ENCODE measurements around the gene HBP1. TPM values are rescaled to one million over a fixed set of nuclear protein-coding genes. Genes with fewer than 3 reads are reported as not detected.
"Not testable (repeated sequence)": the region's sequence is repeated elsewhere in the genome, so short reads cannot be mapped to it uniquely, and the experiment has no call there.

Gene HBP1
- total and polyA plus RNA-seq, 3 experiments from 2014 or later = 17.2 to 52.3 (median 17.6) TPM

DNA sequence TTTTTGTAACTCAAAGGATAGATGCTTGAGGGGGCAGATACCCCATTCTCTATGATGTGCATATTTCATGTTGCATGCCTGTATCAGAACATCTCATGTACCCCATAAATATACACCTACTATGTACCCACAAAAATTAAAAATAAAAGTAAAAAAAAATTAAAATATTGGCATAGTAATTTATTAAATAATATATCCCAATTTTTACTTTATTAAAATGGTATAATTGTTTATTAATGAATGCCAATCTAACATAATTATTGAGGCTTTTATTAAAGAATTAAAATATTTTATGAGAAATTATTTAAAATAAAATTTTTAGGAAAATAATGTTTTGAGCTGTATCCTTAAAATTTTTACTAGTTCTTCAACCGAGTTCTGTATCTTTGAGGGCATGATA lies 18.9 kb upstream of the HBP1 start:
- Histone ChIP-seq H3K9me3 (ENCODE audit: low read length) (no peaks in the 10 kb centered on the region), H3K27ac (ENCODE audit: low read depth, low read length) (no peak overlapping the region), H3K4me1 (ENCODE audit: insufficient read depth, low read length) (no peaks in the 10 kb centered on the region), H3K36me3 (ENCODE audit: insufficient read depth, low read length) (no peaks in the 10 kb centered on the region), H3K4me3 (ENCODE audit: low read length) (no peak overlapping the region), H3K27me3 (ENCODE audit: insufficient read depth, low read length, poor library complexity, severe bottlenecking) (no peaks in the 10 kb centered on the region)
- Mint-ChIP-seq H3K27ac (no peak overlapping the region), H3K9me3 (no peaks in the 10 kb centered on the region), H3K4me3 (no peak overlapping the region), H3K27me3 (peaks cover 0 to 6% of the 10 kb centered on the region in 2 donors), H3K4me1 (peaks cover 0 to 11% (median 4%) of the 10 kb centered on the region in 3 donors), H3K36me3 (no peaks in the 10 kb centered on the region)
- ChIA-PET CTCF (interaction anchor here (0.8 to 4.0 kb wide), 12 partner anchors 11 to 593 kb away, joined by 3 to 26 read pairs (median 4); partner anchors contain the start of genes CBLL1 and HBP1), POLR2A (interaction anchor here (0.6 to 1.5 kb wide), 2 partner anchors 19 to 53 kb away, joined by 3 to 11 read pairs; partner anchors contain the start of gene HBP1)
- DNase-seq = no peak

DNA sequence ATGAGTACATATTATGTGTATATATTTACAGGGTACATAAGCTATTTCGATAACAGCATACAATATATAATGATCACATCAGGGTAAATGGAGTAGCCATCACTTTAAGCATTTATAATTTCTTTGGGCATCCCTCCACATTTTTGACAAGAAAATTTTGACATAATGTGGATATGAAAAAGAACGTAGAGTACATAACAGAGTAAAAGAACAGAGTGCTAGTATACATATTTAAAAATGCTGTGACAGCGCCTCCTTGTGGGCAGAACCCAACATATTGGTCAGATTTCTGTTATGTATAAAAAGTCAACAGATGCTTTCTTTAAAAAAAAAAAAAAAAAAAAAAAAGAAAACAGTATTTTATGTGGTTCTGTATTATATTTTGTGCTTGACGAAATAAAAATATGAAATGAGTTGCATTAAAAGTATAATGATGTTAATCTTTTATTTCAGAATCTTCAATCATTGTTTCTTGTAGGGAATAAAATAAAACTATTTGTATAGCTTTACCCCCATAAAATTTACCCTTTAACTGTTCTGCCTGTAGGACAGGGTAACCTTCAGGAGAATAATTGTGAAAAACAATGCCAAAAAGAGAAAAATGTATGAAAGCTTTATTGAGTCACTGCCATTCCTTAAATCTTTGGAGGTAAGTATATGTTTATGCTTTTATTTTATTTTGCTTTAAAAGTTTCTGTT lies 18.3 kb upstream of the HBP1 start:
- CTCF ChIA-PET = interaction anchor here (0.7 to 4.0 kb wide), 12 partner anchors 12 to 593 kb away, joined by 3 to 26 read pairs (median 4); partner anchors contain the start of genes CBLL1 and HBP1
- peak; percentile 59 to 76 (median 68) for DNase-seq
- Histone ChIP-seq H3K27ac (ENCODE audit: low read depth, low read length) (no peak overlapping the region), H3K27me3 (ENCODE audit: insufficient read depth, low read length, poor library complexity, severe bottlenecking) (no peaks in the 10 kb centered on the region), H3K4me1 (ENCODE audit: insufficient read depth, low read length) (no peaks in the 10 kb centered on the region), H3K36me3 (ENCODE audit: insufficient read depth, low read length) (no peaks in the 10 kb centered on the region), H3K4me3 (ENCODE audit: low read length) (no peak overlapping the region), H3K9me3 (ENCODE audit: low read length) (no peaks in the 10 kb centered on the region)
- Mint-ChIP-seq H3K9me3 (no peaks in the 10 kb centered on the region), H3K4me1 (peaks cover 0 to 11% (median 4%) of the 10 kb centered on the region in 3 donors), H3K4me3 (no peak overlapping the region), H3K36me3 (no peaks in the 10 kb centered on the region), H3K27ac (peak overlapping the region in 1 of 8 donors; percentile 22), H3K27me3 (peaks cover 0 to 6% of the 10 kb centered on the region in 2 donors)
- POLR2A ChIA-PET = interaction anchor here (0.6 to 1.5 kb wide), 2 partner anchors 18 to 52 kb away, joined by 3 to 11 read pairs; partner anchors contain the start of gene HBP1

DNA sequence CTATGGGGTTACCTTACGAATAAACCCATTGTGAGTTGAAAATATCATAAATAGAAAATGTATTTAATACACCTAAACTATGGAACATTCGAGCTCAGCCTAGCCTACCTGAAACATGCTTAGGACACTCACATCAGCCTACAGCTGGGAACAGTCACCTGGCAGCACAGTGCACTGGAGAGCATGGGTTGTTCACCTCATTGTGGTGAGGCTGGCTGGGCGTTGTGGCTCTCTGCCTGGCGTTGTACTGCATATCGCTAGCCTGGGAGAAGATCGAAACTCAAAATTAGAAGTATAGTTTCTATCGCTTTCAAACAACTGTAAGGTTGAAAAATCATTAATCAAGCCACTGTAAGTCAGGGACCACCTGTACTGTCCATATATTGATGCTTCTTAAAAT lies 17.3 kb upstream of the HBP1 start:
- Mint-ChIP-seq H3K27ac (no peak overlapping the region), H3K4me1 (peaks cover 0 to 11% (median 4%) of the 10 kb centered on the region in 3 donors), H3K9me3 (no peaks in the 10 kb centered on the region), H3K27me3 (peaks cover 0 to 8% of the 10 kb centered on the region in 2 donors), H3K4me3 (no peak overlapping the region), H3K36me3 (no peaks in the 10 kb centered on the region)
- no peak overlapping the region for H3K27ac ChIP-seq (ENCODE audit: low read depth, low read length)
- H3K9me3 ChIP-seq (ENCODE audit: low read length) = no peaks in the 10 kb centered on the region
- CTCF ChIA-PET = interaction anchor here (0.9 to 4.0 kb wide), 5 partner anchors 11 to 359 kb away, joined by 3 to 26 read pairs (median 3); partner anchors contain the start of gene HBP1
- no peak overlapping the region for H3K4me3 ChIP-seq (ENCODE audit: low read length)
- no peaks in the 10 kb centered on the region for H3K4me1 ChIP-seq (ENCODE audit: insufficient read depth, low read length)
- no peak for DNase-seq
- H3K36me3 ChIP-seq (ENCODE audit: insufficient read depth, low read length) = no peaks in the 10 kb centered on the region
- POLR2A ChIA-PET = interaction anchor here (0.8 to 0.9 kb wide), 2 partner anchors 16 to 17 kb away, joined by 3 to 5 read pairs; partner anchors contain the start of gene HBP1
- no peaks in the 10 kb centered on the region for H3K27me3 ChIP-seq (ENCODE audit: insufficient read depth, low read length, poor library complexity, severe bottlenecking)

DNA sequence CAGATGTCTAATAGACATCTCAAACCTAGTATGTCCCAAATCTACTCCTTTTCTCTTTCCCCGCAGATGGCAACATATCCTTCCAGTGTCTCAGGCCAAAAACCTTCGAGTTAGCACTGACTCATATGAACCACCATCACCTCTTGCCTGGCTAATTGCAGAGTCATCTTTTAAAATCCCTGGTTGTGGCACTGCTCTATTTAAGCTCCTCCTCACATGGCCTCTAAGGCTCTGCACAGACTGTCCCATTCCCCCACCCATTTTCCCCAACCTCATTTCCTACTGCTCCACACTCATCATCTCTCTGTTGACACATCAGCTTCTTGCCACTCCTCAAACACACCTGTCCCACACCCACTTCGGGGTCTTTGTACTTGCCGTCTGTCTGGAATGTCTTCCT lies 16.8 kb upstream of the HBP1 start:
- Mint-ChIP-seq H3K36me3 (no peaks in the 10 kb centered on the region), H3K4me3 (no peak overlapping the region), H3K27ac (no peak overlapping the region), H3K9me3 (no peaks in the 10 kb centered on the region), H3K27me3 (peaks cover 0 to 8% of the 10 kb centered on the region in 2 donors), H3K4me1 (peaks cover 0 to 11% (median 4%) of the 10 kb centered on the region in 3 donors)
- H3K4me1 ChIP-seq (ENCODE audit: insufficient read depth, low read length) = no peaks in the 10 kb centered on the region
- no peaks in the 10 kb centered on the region for H3K9me3 ChIP-seq (ENCODE audit: low read length)
- no peak overlapping the region for H3K4me3 ChIP-seq (ENCODE audit: low read length)
- POLR2A ChIA-PET = interaction anchor here (0.8 to 0.9 kb wide), 2 partner anchors 15 to 16 kb away, joined by 3 to 5 read pairs; partner anchors contain the start of gene HBP1
- H3K27me3 ChIP-seq (ENCODE audit: insufficient read depth, low read length, poor library complexity, severe bottlenecking) = no peaks in the 10 kb centered on the region
- no peak overlapping the region for H3K27ac ChIP-seq (ENCODE audit: low read depth, low read length)
- no peak for DNase-seq
- CTCF ChIA-PET = interaction anchor here (0.9 to 4.0 kb wide), 5 partner anchors 10 to 359 kb away, joined by 3 to 26 read pairs (median 3); partner anchors contain the start of gene HBP1
- H3K36me3 ChIP-seq (ENCODE audit: insufficient read depth, low read length) = no peaks in the 10 kb centered on the region

DNA sequence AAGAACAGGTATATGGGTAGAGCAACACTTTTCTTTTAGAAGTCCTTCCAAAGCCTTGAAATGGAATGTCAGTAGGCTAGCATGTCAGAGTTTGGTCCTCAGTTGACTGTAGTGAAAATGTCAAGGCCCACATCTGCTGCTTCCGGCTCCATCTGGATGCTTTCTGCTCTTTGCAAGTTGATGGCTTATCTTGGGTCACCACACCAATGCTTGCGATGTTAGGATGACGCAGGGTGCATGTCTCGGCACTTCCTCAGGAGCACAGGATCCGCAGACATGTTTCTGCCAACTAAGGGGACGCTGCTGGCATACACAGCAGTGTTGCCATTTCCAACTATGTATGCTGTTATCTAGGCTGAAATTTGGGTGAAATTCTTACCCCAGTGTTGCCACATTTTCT lies 14.0 kb upstream of the HBP1 start:
- Mint-ChIP-seq H3K9me3 (no peaks in the 10 kb centered on the region), H3K36me3 (no peaks in the 10 kb centered on the region), H3K27ac (no peak overlapping the region), H3K4me3 (no peak overlapping the region), H3K4me1 (peaks cover 0 to 3% (median 2%) of the 10 kb centered on the region in 3 donors), H3K27me3 (peaks cover 0 to 8% of the 10 kb centered on the region in 2 donors)
- ChIA-PET CTCF (no interaction called here), POLR2A (interaction anchor here (0.6 kb wide), 1 partner anchor 14 kb away, joined by 3 read pairs; the partner anchor contains the start of gene HBP1)
- no peaks in the 10 kb centered on the region for H3K4me1 ChIP-seq (ENCODE audit: insufficient read depth, low read length)
- H3K36me3 ChIP-seq (ENCODE audit: insufficient read depth, low read length) = no peaks in the 10 kb centered on the region
- H3K4me3 ChIP-seq (ENCODE audit: low read length) = no peak overlapping the region
- no peaks in the 10 kb centered on the region for H3K27me3 ChIP-seq (ENCODE audit: insufficient read depth, low read length, poor library complexity, severe bottlenecking)
- no peak for DNase-seq
- no peaks in the 10 kb centered on the region for H3K9me3 ChIP-seq (ENCODE audit: low read length)
- H3K27ac ChIP-seq (ENCODE audit: low read depth, low read length) = no peak overlapping the region

DNA sequence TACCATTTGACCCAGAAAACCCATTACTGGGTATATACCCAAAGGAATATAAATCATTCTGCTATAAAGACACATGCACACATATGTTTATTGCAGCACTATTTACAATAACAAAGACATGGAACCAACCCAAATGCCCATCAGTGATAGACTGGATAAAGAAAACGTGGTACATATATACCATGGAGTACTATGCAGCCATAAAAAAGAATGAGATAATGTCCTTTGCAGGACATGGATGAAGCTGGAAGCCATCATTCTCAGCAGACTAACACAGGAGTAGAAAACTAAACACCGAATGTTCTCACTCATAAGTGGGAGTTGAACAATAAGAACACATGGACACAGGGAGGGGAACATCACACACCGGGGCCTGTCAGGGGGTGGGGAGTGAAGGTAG lies 13.1 kb upstream of the HBP1 start:
- H3K27ac ChIP-seq (ENCODE audit: low read depth, low read length); H3K4me3 Mint-ChIP-seq; H3K27me3 ChIP-seq (ENCODE audit: insufficient read depth, low read length, poor library complexity, severe bottlenecking); H3K27ac Mint-ChIP-seq; H3K9me3 ChIP-seq (ENCODE audit: low read length); H3K36me3 Mint-ChIP-seq; H3K4me1 ChIP-seq (ENCODE audit: insufficient read depth, low read length); DNase-seq; H3K9me3 Mint-ChIP-seq; H3K4me1 Mint-ChIP-seq; POLR2A ChIA-PET; H3K4me3 ChIP-seq (ENCODE audit: low read length); H3K36me3 ChIP-seq (ENCODE audit: insufficient read depth, low read length); H3K27me3 Mint-ChIP-seq: not testable (repeated sequence)
- CTCF ChIA-PET = interaction anchor here (1.3 kb wide), 1 partner anchor 8 kb away, joined by 10 read pairs; no protein-coding TSS in a partner anchor

DNA sequence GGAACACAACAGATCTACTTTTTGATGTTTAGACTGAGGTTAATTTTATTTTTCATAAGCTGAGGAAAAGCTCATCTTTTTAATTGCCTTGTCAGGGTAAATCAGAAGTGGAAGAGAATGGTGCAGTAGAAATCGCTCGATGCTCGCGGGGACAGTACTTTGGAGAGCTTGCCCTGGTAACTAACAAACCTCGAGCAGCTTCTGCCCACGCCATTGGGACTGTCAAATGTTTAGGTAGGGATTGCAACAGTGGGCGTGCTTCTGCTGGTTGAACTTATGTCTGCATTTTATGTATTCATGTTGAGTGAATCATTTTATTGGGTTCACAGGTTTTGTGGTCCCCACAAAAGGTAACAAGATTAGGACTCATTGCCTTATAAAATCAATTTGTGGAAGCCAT lies 11.7 kb upstream of the HBP1 start:
- Mint-ChIP-seq H3K36me3 (no peaks in the 10 kb centered on the region), H3K27ac (no peak overlapping the region), H3K27me3 (peaks cover 0 to 7% of the 10 kb centered on the region in 2 donors), H3K4me3 (no peak overlapping the region), H3K9me3 (no peaks in the 10 kb centered on the region), H3K4me1 (no peaks in the 10 kb centered on the region)
- H3K27ac ChIP-seq (ENCODE audit: low read depth, low read length) = no peak overlapping the region
- H3K27me3 ChIP-seq (ENCODE audit: insufficient read depth, low read length, poor library complexity, severe bottlenecking) = no peaks in the 10 kb centered on the region
- H3K4me1 ChIP-seq (ENCODE audit: insufficient read depth, low read length) = no peaks in the 10 kb centered on the region
- no peaks in the 10 kb centered on the region for H3K36me3 ChIP-seq (ENCODE audit: insufficient read depth, low read length)
- no peak overlapping the region for H3K4me3 ChIP-seq (ENCODE audit: low read length)
- DNase-seq = no peak
- ChIA-PET POLR2A (interaction anchor here (1.2 kb wide), 1 partner anchor 11 kb away, joined by 7 read pairs; the partner anchor contains the start of gene HBP1), CTCF (interaction anchor here (1.2 to 1.3 kb wide), 2 partner anchors 9 to 11 kb away, joined by 4 to 10 read pairs; no protein-coding TSS in a partner anchor)
- no peaks in the 10 kb centered on the region for H3K9me3 ChIP-seq (ENCODE audit: low read length)

DNA sequence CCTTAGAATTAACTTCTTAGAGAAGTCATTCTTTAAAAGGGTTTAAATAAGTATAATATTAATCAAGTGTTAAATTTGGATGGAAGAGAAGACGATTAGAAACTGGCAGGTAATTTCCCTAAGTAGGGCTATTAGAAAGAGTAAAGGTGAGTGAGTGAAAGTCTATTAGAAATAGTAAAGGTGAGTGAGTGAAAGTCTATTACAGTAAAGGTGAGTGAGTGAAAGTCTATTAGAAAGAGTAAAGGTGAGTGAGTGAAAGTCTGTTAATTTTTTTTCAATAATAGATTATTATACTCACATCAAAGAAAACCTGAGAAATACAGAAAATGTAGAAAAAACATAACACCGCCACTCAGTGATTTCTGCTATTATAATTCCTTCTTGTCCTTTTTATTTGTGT lies 10.8 kb upstream of the HBP1 start:
- Mint-ChIP-seq H3K4me1 (no peaks in the 10 kb centered on the region), H3K4me3 (no peak overlapping the region), H3K27me3 (peaks cover 0 to 4% of the 10 kb centered on the region in 2 donors), H3K27ac (no peak overlapping the region), H3K36me3 (no peaks in the 10 kb centered on the region), H3K9me3 (no peaks in the 10 kb centered on the region)
- H3K27ac ChIP-seq (ENCODE audit: low read depth, low read length) = no peak overlapping the region
- no peaks in the 10 kb centered on the region for H3K36me3 ChIP-seq (ENCODE audit: insufficient read depth, low read length)
- H3K9me3 ChIP-seq (ENCODE audit: low read length) = no peaks in the 10 kb centered on the region
- DNase-seq = no peak
- no peaks in the 10 kb centered on the region for H3K4me1 ChIP-seq (ENCODE audit: insufficient read depth, low read length)
- POLR2A ChIA-PET = no interaction called here
- CTCF ChIA-PET = no interaction called here
- H3K27me3 ChIP-seq (ENCODE audit: insufficient read depth, low read length, poor library complexity, severe bottlenecking) = no peaks in the 10 kb centered on the region
- no peak overlapping the region for H3K4me3 ChIP-seq (ENCODE audit: low read length)
